HepG2 (cell line): ENCODE measurements around the gene SPAG6. TPM values are rescaled to one million over a fixed set of nuclear protein-coding genes. Genes with fewer than 3 reads are reported as not detected.

Experiments used
- ERF ChIP-seq: IDR thresholded peaks from 2 replicates; pipeline ENCODE4 v1.6.1; 2018; ENCODE audit warnings: missing biosample characterization, missing genetic modification reagents
- HOXA9 ChIP-seq: sonication (generic); formaldehyde crosslinking; IDR thresholded peaks from 2 replicates; pipeline ENCODE4 v1.8.1; 2022; ENCODE audit warnings: missing genetic modification reagents, mild to moderate bottlenecking, moderate library complexity, borderline replicate concordance
- JUNB ChIP-seq: sonication (generic); formaldehyde crosslinking; IDR thresholded peaks from 2 replicates; pipeline ENCODE4 v1.8.0; 2022; ENCODE audit warnings: missing genetic modification reagents, mild to moderate bottlenecking, borderline replicate concordance
- MAFK ChIP-seq, 2 experiments: IDR thresholded peaks in 1 of 2; conservative IDR thresholded peaks in 1 of 2; 2 replicates each; pipeline ENCODE4 v1.6.1; 2011; ENCODE audit warnings: improper control_type of control experiment in 2 of 2, low read length in 2 of 2
- PCBP2 ChIP-seq: fragments of 200-400 bp; formaldehyde crosslinking; optimal IDR thresholded peaks from 2 replicates; pipeline ENCODE3; 2018; ENCODE audit warnings: low read length, low read depth; ENCODE audit not compliant: poor library complexity, severe bottlenecking
- PITX1 ChIP-seq: sonication (generic); formaldehyde crosslinking; IDR thresholded peaks from 2 replicates; pipeline ENCODE4 v1.5.1; 2020; ENCODE audit warnings: mild to moderate bottlenecking, missing genetic modification reagents
- POLR2AphosphoS2 ChIP-seq: IDR thresholded peaks from 2 replicates; pipeline ENCODE4 v1.6.1; 2011; ENCODE audit warnings: low read depth, low read length, improper control_type of control experiment
- SMAD1 ChIP-seq: sonication (generic); formaldehyde crosslinking; IDR thresholded peaks from 2 replicates; pipeline ENCODE4 v1.4.0; 2020; ENCODE audit warnings: missing genetic modification reagents, low read depth, mild to moderate bottlenecking, borderline replicate concordance
- SRSF1 ChIP-seq: fragments of 200-400 bp; formaldehyde crosslinking; optimal IDR thresholded peaks from 2 replicates; pipeline ENCODE3; 2017; ENCODE audit warnings: mild to moderate bottlenecking, low read depth, low read length, moderate library complexity
- SRY ChIP-seq: sonication (generic); formaldehyde crosslinking; IDR thresholded peaks from 2 replicates; pipeline ENCODE4 v1.8.0; 2022; ENCODE audit warnings: mild to moderate bottlenecking, missing genetic modification reagents
- ZKSCAN1 ChIP-seq: fragments of 150-350 bp; IDR thresholded peaks from 2 replicates; pipeline ENCODE4 v1.6.1; 2014; ENCODE audit warnings: low read length
- ZNF136 ChIP-seq: sonication (generic); formaldehyde crosslinking; IDR thresholded peaks from 2 replicates; pipeline ENCODE4 v1.8.1; 2022; ENCODE audit warnings: low read depth, mild to moderate bottlenecking, moderate library complexity, missing genetic modification reagents
- ZNF235 ChIP-seq: sonication (generic); formaldehyde crosslinking; IDR thresholded peaks from 2 replicates; pipeline ENCODE4 v1.8.1; 2023; ENCODE audit warnings: mild to moderate bottlenecking, missing genetic modification reagents, borderline replicate concordance
- ZNF264 ChIP-seq: sonication (generic); formaldehyde crosslinking; IDR thresholded peaks from 2 replicates; pipeline ENCODE4 v1.4.0; 2020; ENCODE audit warnings: missing genetic modification reagents
- ZNF547 ChIP-seq: sonication (generic); formaldehyde crosslinking; IDR thresholded peaks from 2 replicates; pipeline ENCODE4 v1.5.1; 2020; ENCODE audit warnings: mild to moderate bottlenecking, missing genetic modification reagents
- ZNF577 ChIP-seq: sonication (generic); formaldehyde crosslinking; IDR thresholded peaks from 2 replicates; pipeline ENCODE4 v1.4.0; 2020; ENCODE audit warnings: mild to moderate bottlenecking, low read depth, missing genetic modification reagents, borderline replicate concordance
- ZNF776 ChIP-seq: sonication (generic); formaldehyde crosslinking; IDR thresholded peaks from 2 replicates; pipeline ENCODE4 v1.4.0; 2020; ENCODE audit warnings: mild to moderate bottlenecking, missing genetic modification reagents
- polyA plus RNA-seq, 8 experiments: library from polyadenylated mRNA; depleted of rRNA in 3 of 8; stranded (reverse) in 7 of 8; unstranded in 1 of 8; fragments of >200 nt; fragmentation: Illumina TruSeq in 4 of 8; extraction: Trizol in 4 of 8; gene quantifications; 2 replicates each; pipeline versions ENCODE4 v1.2.1 to v1.2.3, GENCODE V29; 2011 to 2016; ENCODE audit warnings: low read depth in 4 of 8, missing spikeins in 1 of 8, mixed read lengths in 1 of 8; ENCODE audit not compliant: insufficient read depth in 1 of 8
- total RNA-seq, 5 experiments: library from RNA; depleted of rRNA; stranded (reverse); fragments of >200 nt; fragmentation: Illumina TruSeq; extraction: Trizol; gene quantifications; 2 replicates each; pipeline ENCODE4 v1.2.3, GENCODE V29; 2016; ENCODE audit warnings: low read depth in 1 of 5
- TF ChIP-seq, protein P1 (sequence below): sonication (generic); formaldehyde crosslinking; IDR thresholded peaks from 2 replicates; pipeline ENCODE4 v1.4.0; 2020; ENCODE audit warnings: missing genetic modification reagents, borderline replicate concordance
- TF ChIP-seq, protein P2 (sequence below): sonication (generic); formaldehyde crosslinking; IDR thresholded peaks from 2 replicates; pipeline ENCODE4 v1.5.0; 2020; ENCODE audit warnings: missing genetic modification reagents
- TF ChIP-seq, protein P3 (sequence below): sonication (generic); formaldehyde crosslinking; IDR thresholded peaks from 2 replicates; pipeline ENCODE4 v1.8.0; 2022; ENCODE audit warnings: low read depth, missing genetic modification reagents
- TF ChIP-seq, protein P4 (sequence below): sonication (generic); formaldehyde crosslinking; IDR thresholded peaks from 2 replicates; pipeline ENCODE4 v1.4.0; 2020; ENCODE audit warnings: missing genetic modification reagents, borderline replicate concordance

SPAG6 gene
- total and polyA plus RNA-seq, 2 of the 13 experiments (the other 11 are each of a cell fraction or from before 2014, with no cell fraction given) = not detected

DNA sequence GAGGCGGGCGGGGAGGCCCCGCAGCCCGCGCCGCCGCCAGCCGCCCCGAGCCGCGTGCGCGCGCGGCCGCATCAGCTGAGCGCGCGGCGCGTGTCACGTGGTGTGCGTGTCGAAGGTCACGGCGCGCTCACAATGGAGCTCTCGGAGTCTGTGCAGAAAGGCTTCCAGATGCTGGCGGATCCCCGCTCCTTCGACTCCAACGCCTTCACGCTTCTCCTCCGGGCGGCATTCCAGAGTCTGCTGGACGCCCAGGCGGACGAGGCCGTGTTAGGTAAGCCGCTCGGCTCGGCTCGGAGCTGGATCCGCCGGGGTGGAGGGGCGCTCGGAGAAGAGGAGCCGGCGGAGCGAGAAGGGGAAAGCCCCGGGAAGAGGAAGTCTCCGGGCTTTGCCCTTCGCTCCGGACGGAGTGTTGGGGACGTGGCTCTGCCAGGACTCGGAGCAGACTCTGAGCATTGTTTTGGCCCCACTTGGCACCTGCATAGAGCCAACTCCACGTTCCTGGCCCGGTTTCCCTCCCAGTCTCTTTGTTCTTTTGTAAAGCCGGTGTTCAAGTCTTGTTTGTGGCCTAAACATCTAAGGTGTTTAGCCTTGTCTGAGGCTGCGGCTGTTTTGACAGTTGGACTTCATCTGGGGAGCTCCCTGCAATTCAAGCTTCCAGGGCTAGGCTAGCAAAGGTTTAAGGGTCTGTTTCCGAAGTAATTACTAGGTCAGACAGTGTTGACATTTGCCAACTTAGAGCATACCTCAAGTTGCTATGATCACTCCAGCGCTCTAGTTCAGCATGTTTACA, 28.8 kb upstream of the SPAG6 start, which contains the start of gene COMMD3 (continued):
- TF ChIP-seq ZNF235 (CRISPR knock-in tag) = no peak
- TF ChIP-seq ZNF776 (CRISPR knock-in tag) = peak; percentile 68; the same call in 1 of the 2 replicates
- 0 out of 2 replicates have a peak, but pooled peaks have one; percentile 29 for TF ChIP-seq ERF
- TF ChIP-seq, protein P1, sequence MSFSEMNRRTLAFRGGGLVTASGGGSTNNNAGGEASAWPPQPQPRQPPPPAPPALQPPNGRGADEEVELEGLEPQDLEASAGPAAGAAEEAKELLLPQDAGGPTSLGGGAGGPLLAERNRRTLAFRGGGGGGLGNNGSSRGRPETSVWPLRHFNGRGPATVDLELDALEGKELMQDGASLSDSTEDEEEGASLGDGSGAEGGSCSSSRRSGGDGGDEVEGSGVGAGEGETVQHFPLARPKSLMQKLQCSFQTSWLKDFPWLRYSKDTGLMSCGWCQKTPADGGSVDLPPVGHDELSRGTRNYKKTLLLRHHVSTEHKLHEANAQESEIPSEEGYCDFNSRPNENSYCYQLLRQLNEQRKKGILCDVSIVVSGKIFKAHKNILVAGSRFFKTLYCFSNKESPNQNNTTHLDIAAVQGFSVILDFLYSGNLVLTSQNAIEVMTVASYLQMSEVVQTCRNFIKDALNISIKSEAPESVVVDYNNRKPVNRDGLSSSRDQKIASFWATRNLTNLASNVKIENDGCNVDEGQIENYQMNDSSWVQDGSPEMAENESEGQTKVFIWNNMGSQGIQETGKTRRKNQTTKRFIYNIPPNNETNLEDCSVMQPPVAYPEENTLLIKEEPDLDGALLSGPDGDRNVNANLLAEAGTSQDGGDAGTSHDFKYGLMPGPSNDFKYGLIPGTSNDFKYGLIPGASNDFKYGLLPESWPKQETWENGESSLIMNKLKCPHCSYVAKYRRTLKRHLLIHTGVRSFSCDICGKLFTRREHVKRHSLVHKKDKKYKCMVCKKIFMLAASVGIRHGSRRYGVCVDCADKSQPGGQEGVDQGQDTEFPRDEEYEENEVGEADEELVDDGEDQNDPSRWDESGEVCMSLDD (CRISPR knock-in tag) = no peak
- TF ChIP-seq HOXA9 (CRISPR knock-in tag) = peak; percentile 64; the same call in 1 of the 2 replicates
- TF ChIP-seq, protein P2, sequence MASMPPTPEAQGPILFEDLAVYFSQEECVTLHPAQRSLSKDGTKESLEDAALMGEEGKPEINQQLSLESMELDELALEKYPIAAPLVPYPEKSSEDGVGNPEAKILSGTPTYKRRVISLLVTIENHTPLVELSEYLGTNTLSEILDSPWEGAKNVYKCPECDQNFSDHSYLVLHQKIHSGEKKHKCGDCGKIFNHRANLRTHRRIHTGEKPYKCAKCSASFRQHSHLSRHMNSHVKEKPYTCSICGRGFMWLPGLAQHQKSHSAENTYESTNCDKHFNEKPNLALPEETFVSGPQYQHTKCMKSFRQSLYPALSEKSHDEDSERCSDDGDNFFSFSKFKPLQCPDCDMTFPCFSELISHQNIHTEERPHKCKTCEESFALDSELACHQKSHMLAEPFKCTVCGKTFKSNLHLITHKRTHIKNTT (CRISPR knock-in tag) = no peak
- TF ChIP-seq SMAD1 (CRISPR knock-in tag) = no peak
- no peak for TF ChIP-seq JUNB (CRISPR knock-in tag)
- no peak for TF ChIP-seq ZNF577 (CRISPR knock-in tag)
- no peak; the same call in 1 of the 2 replicates for TF ChIP-seq ZNF264 (CRISPR knock-in tag)
- TF ChIP-seq PITX1 (CRISPR knock-in tag) = peak; percentile 46; the same call in 1 of the 2 replicates
- TF ChIP-seq, protein P3, sequence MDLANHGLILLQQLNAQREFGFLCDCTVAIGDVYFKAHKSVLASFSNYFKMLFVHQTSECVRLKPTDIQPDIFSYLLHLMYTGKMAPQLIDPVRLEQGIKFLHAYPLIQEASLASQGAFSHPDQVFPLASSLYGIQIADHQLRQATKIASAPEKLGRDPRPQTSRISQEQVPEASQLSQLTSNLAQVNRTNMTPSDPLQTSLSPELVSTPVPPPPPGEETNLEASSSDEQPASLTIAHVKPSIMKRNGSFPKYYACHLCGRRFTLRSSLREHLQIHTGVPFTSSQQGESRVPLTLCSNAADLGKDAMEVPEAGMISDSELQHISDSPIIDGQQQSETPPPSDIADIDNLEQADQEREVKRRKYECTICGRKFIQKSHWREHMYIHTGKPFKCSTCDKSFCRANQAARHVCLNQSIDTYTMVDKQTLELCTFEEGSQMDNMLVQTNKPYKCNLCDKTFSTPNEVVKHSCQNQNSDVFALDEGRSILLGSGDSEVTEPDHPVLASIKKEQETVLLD (CRISPR knock-in tag) = no peak
- peak; percentile 79; the same call in 1 of the 2 replicates for TF ChIP-seq ZNF547 (CRISPR knock-in tag)
- no peak for TF ChIP-seq ZKSCAN1
- TF ChIP-seq PCBP2 = no peak
- no peak for TF ChIP-seq POLR2AphosphoS2
- TF ChIP-seq ZNF136 (CRISPR knock-in tag) = no peak
- TF ChIP-seq, protein P4, sequence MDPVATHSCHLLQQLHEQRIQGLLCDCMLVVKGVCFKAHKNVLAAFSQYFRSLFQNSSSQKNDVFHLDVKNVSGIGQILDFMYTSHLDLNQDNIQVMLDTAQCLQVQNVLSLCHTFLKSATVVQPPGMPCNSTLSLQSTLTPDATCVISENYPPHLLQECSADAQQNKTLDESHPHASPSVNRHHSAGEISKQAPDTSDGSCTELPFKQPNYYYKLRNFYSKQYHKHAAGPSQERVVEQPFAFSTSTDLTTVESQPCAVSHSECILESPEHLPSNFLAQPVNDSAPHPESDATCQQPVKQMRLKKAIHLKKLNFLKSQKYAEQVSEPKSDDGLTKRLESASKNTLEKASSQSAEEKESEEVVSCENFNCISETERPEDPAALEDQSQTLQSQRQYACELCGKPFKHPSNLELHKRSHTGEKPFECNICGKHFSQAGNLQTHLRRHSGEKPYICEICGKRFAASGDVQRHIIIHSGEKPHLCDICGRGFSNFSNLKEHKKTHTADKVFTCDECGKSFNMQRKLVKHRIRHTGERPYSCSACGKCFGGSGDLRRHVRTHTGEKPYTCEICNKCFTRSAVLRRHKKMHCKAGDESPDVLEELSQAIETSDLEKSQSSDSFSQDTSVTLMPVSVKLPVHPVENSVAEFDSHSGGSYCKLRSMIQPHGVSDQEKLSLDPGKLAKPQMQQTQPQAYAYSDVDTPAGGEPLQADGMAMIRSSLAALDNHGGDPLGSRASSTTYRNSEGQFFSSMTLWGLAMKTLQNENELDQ (CRISPR knock-in tag) = no peak; the same call in 1 of the 2 replicates
- no peak for TF ChIP-seq MAFK (conservative IDR thresholded peaks at IDR 0.05 in 1 of 2, IDR thresholded peaks at IDR 0.05 in 1 of 2; ENCODE audit: low read length in 2 of 2)
- TF ChIP-seq SRY = 0 out of 2 replicates have a peak, but pooled peaks have one; percentile 63
- peak; percentile 58 for TF ChIP-seq SRSF1
